Right cardiac atrium (tissue), 5 donors: Measurements from ENCODE around the gene MRPL4. TPM values are rescaled to one million over a fixed set of nuclear protein-coding genes. Genes with fewer than 3 reads are reported as not detected.

Experiments
- ATAC-seq, 2 donors: fragments of 200-7000 bp; cut with Tn5 transposase; one replicate each; pipeline versions ENCODE4 v1.8.0 to v1.9.1; 2020; ENCODE audit warnings: moderate library complexity in 2 of 2, mild to moderate bottlenecking in 1 of 2
- DNase-seq, 3 donors: peaks; one replicate each; pipeline ENCODE4 v3.0.0-alpha.2; 2020
- H3K27ac ChIP-seq: one replicate; pipeline ENCODE4 v1.5.1; 2013; ENCODE audit warnings: mild to moderate bottlenecking, low read length, control low read depth, moderate library complexity
- H3K27me3 ChIP-seq: one replicate; pipeline ENCODE4 v1.6.1; 2013; ENCODE audit not compliant: control insufficient read depth, insufficient read depth
- H3K4me1 ChIP-seq: one replicate; pipeline ENCODE4 v1.6.1; 2013; ENCODE audit warnings: low read length; ENCODE audit not compliant: control insufficient read depth, insufficient read depth
- H3K4me3 ChIP-seq: one replicate; pipeline ENCODE4 v1.5.1; 2013; ENCODE audit warnings: low read length, control low read depth
- H3K9me3 ChIP-seq: one replicate; pipeline ENCODE4 v1.6.1; 2013; ENCODE audit warnings: low read length; ENCODE audit not compliant: control insufficient read depth
- WGBS: extraction: QIAGEN DNeasy Blood & Tissue Kit; methylation state at CpG from one replicate; pipeline ENCODE4 v1.1.7; 2013; 5-methylcytosine and 5-hydroxymethylcytosine counted together
- intact Hi-C, 4 donors: fragments of 100-400 bp; cut with DNase I; formaldehyde crosslinking; loops; one replicate each; pipeline versions ENCODE4 v1.11.0 to v1.14.0; 2022 to 2023
- polyA plus RNA-seq: library from polyadenylated mRNA; stranded (reverse); fragments of 200-250 nt; gene quantifications from one replicate; pipeline ENCODE4 v1.2.3, GENCODE V29; 2013
- total RNA-seq, 4 donors: library from RNA; stranded (reverse); fragmentation: NEBNext Ultra II Directional; extraction: Animal tissue kit (Norgen Biotek cat#: 25700); gene quantifications; one replicate each; pipeline ENCODE4 v1.2.1, GENCODE V29; 2021
- donor health status: healthy with polysubstance abuse.
- donor health status: DM: no; HTN: yes; CAD: no.
- donor health status: DM: no; HTN: no; CAD: no.
- donor health status: DM: no; HTN: yes; CAD: no; lungs with severe emphysema.
- donor health status: DM: yes; HTN: yes; CAD: no.

MRPL4 gene
- total and polyA plus RNA-seq, 5 donors, result 54.1 to 66.6 (median 64.2) TPM

- H3K4me1 ChIP-seq, result peaks cover 14% of the 10 kb centered on the region
- WGBS, result 8% methylated on average over 23 of the region's 23 CpGs
- no peak for ATAC-seq
- no peaks in the 10 kb centered on the region for H3K9me3 ChIP-seq
- no peak overlapping the region for H3K27ac ChIP-seq
- no peaks in the 10 kb centered on the region for H3K27me3 ChIP-seq
- DNase-seq, result no peak
- intact Hi-C loops, result no loop called here
- no peak overlapping the region for H3K4me3 ChIP-seq
Observed at GRCh38 chr19:10288662-10289166, 36.7 kb downstream of the MRPL4 start.

- peak overlapping the region; percentile 31 for H3K4me3 ChIP-seq
- H3K27me3 ChIP-seq, result no peaks in the 10 kb centered on the region
- H3K27ac ChIP-seq, result no peak overlapping the region
- WGBS, result 2% methylated on average over 50 of the region's 50 CpGs
- no peak for ATAC-seq
- no peaks in the 10 kb centered on the region for H3K9me3 ChIP-seq
- DNase-seq, result peak; percentile 55 to 79 (median 74)
- H3K4me1 ChIP-seq, result peaks cover 14% of the 10 kb centered on the region
- intact Hi-C loops, result no loop called here
Observed at GRCh38 chr19:10289167-10289835, 37.3 kb downstream of the MRPL4 start.

- Histone ChIP-seq H3K9me3 (no peaks in the 10 kb centered on the region), H3K4me3 (peak within 1 kb of the TSS; percentile 37), H3K4me1 (peaks cover 14% of the 10 kb centered on the region), H3K27ac (no peak within 1 kb of the TSS), H3K27me3 (no peaks in the 10 kb centered on the region)
- DNase-seq (no peak), ATAC-seq (no peak)
- WGBS, result under 1% methylated on average over 45 of the region's 45 CpGs
- intact Hi-C loops, result no loop called here
Observed at GRCh38 chr19:10289836-10290356, 37.9 kb downstream of the MRPL4 start, which contains the start of gene ICAM5. Gene ICAM5, plus strand, starts transcription at chr19:10289952. Its CDS starts 92 bp downstream, at chr19:10290044.

- H3K4me3 ChIP-seq, result peak overlapping the region; percentile 37
- intact Hi-C loops, result no loop called here
- no peaks in the 10 kb centered on the region for H3K27me3 ChIP-seq
- ATAC-seq (peak in 1 of 2 donors; percentile 2), DNase-seq (peak; percentile 63 to 71 (median 65))
- H3K9me3 ChIP-seq, result no peaks in the 10 kb centered on the region
- 1% methylated on average over 30 of the region's 30 CpGs for WGBS
- peaks cover 14% of the 10 kb centered on the region for H3K4me1 ChIP-seq
- H3K27ac ChIP-seq, result no peak overlapping the region
Observed at GRCh38 chr19:10290357-10290875, 38.4 kb downstream of the MRPL4 start.

GRCh38 chr19:10290876-10291553 lies 39.0 kb downstream of the MRPL4 start:
- intact Hi-C loops, result no loop called here
- peaks cover 14% of the 10 kb centered on the region for H3K4me1 ChIP-seq
- under 1% methylated on average over 57 of the region's 57 CpGs for WGBS
- peak overlapping the region; percentile 37 for H3K4me3 ChIP-seq
- peak; percentile 74 to 91 (median 90) for DNase-seq
- H3K27ac ChIP-seq, result no peak overlapping the region
- no peaks in the 10 kb centered on the region for H3K9me3 ChIP-seq
- peak; percentile 29 to 37 for ATAC-seq
- no peaks in the 10 kb centered on the region for H3K27me3 ChIP-seq

GRCh38 chr19:10291554-10292205 lies 39.7 kb downstream of the MRPL4 start:
- WGBS, result 1% methylated on average over 49 of the region's 49 CpGs
- Histone ChIP-seq H3K4me3 (peak overlapping the region; percentile 37), H3K4me1 (peaks cover 12% of the 10 kb centered on the region), H3K27ac (no peak overlapping the region), H3K9me3 (no peaks in the 10 kb centered on the region), H3K27me3 (no peaks in the 10 kb centered on the region)
- no peak for DNase-seq
- ATAC-seq, result no peak
- intact Hi-C loops, result no loop called here

- H3K27me3 ChIP-seq, result no peaks in the 10 kb centered on the region
Observed at GRCh38 chr19:10292206-10292788, 40.3 kb downstream of the MRPL4 start.

GRCh38 chr19:10292789-10293636 lies 41.0 kb downstream of the MRPL4 start:
- H3K4me1 ChIP-seq, result peaks cover 12% of the 10 kb centered on the region
- ATAC-seq (no peak), DNase-seq (no peak)
- intact Hi-C loops, result no loop called here
- no peaks in the 10 kb centered on the region for H3K9me3 ChIP-seq
- H3K27me3 ChIP-seq, result no peaks in the 10 kb centered on the region
- WGBS, result 23% methylated on average over 56 of the region's 56 CpGs
- H3K4me3 ChIP-seq, result peak overlapping the region; percentile 1
- no peak overlapping the region for H3K27ac ChIP-seq

More at GRCh38 chr19:10292206-10292788, 40.3 kb downstream of the MRPL4 start:
- ATAC-seq (peak; percentile 60 to 74), DNase-seq (peak; percentile 85 to 94 (median 92))
- WGBS, result 2% methylated on average over 45 of the region's 45 CpGs
- Histone ChIP-seq H3K9me3 (no peaks in the 10 kb centered on the region), H3K27ac (no peak overlapping the region), H3K4me1 (peaks cover 12% of the 10 kb centered on the region), H3K4me3 (peak overlapping the region; percentile 1)
- intact Hi-C loops, result no loop called here

GRCh38 chr19:10293637-10294367 lies 41.8 kb downstream of the MRPL4 start:
- Histone ChIP-seq H3K4me3 (no peak overlapping the region), H3K27me3 (no peaks in the 10 kb centered on the region), H3K9me3 (no peaks in the 10 kb centered on the region), H3K4me1 (peaks cover 11% of the 10 kb centered on the region), H3K27ac (no peak overlapping the region)
- no peak for DNase-seq
- intact Hi-C loops, result no loop called here
- no peak for ATAC-seq
- 30% methylated on average over 49 of the region's 49 CpGs for WGBS
